ENCODE results near the gene PLOD2. TPM values are rescaled to one million over a fixed set of nuclear protein-coding genes. Genes with fewer than 3 reads are reported as not detected.

PLOD2 gene
- total and polyA plus RNA-seq, 7 donors, result 2.0 to 15.7 (median 7.5) TPM

DNA sequence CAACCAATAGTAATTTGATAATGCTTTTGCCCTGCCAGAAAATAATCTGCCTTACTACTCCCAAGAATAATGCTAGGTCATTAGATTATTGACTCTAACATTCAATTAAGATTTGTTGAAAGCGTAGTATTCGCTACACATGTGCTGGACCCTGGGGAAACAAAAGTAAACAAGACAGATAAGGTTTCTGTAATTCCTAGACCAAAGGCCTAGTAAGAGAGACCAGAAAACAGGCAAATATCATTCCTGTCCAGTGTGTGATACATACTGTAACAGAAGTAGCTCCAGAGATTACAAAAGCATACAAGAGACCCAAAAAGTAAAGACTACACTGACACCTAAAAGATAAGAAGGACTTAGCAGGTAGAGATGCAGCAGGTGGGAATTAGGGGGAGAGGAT is 60.8 kb downstream of the PLOD2 start:
- ATAC-seq (no peak), DNase-seq (no peak)
- Histone ChIP-seq H3K9me3 (no peaks in the 10 kb centered on the region), H3K36me3 (ENCODE audit: insufficient read depth in 1 of 2, low read depth in 1 of 2) (peaks cover 3 to 4% of the 10 kb centered on the region in 2 donors), H3K4me1 (no peaks in the 10 kb centered on the region), H3K27me3 (ENCODE audit: insufficient read depth in 3 of 3, low read length in 2 of 3) (no peaks in the 10 kb centered on the region), H3K4me3 (no peak overlapping the region), H3K27ac (no peak overlapping the region)
- 94 to 98% (median 98%) methylated on average over 2 of the region's 2 CpGs for whole genome bisulfite sequencing, 3 donors
- intact Hi-C loops (cut with DNase I), result no loop called here
- TF ChIP-seq CTCF (IDR thresholded peaks at IDR 0.05), result no peak

DNA sequence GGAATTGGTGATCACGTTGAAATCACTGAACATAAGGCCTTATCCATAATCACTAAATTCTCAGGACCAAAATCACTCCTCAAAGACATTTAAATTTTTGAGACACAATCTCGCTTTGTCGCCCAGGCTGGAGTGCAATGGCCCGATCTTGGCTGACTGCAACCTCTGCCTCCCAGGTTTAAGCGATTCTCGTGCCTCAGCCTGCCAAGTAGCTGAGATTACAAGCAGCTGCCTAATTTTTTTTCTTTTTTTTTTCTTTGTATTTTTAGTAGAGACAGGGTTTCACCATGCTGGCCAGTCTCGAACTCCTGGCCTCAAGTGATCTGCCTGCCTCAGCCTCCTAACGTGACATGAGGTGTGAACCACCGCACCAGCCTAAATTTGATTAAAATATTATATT is 61.7 kb downstream of the PLOD2 start:
- DNase-seq, result no peak

DNA sequence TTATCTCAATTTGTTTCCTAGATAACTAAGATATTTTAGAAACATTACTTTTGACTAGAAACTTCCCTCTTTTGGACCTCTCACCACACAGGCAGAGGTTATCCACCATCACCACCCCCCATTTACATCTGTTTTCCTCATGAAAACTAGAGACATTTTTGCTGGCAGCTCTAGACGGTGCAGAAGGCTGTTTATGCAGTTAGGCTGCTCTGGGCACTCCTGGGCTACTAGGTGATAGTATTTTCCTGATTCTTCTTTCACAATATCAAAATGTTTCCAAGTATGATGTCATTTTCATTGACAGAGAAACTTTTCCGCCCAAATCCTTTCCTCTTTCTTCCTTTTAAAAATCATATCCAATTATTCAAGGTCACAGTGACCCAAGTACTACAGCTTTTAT is 67.1 kb downstream of the PLOD2 start:
- no peaks in the 10 kb centered on the region for H3K27me3 ChIP-seq (ENCODE audit: insufficient read depth in 3 of 3, low read length in 2 of 3)
- DNase-seq (no peak), ATAC-seq (no peak)
- no peak for TF ChIP-seq CTCF (IDR thresholded peaks at IDR 0.05)
- H3K27ac ChIP-seq, result no peak overlapping the region
- intact Hi-C loops (cut with DNase I), result no loop called here
- 22 to 27% (median 25%) methylated on average over 2 of the region's 2 CpGs for WGBS, 3 donors
- H3K4me3 ChIP-seq, result no peak overlapping the region
- no peaks in the 10 kb centered on the region for H3K36me3 ChIP-seq (ENCODE audit: insufficient read depth in 1 of 2, low read depth in 1 of 2)
- no peaks in the 10 kb centered on the region for H3K4me1 ChIP-seq
- no peaks in the 10 kb centered on the region for H3K9me3 ChIP-seq

More for the DNA sequence above, 61.7 kb downstream of the PLOD2 start:
- H3K27me3 ChIP-seq (ENCODE audit: insufficient read depth in 3 of 3, low read length in 2 of 3), result no peaks in the 10 kb centered on the region
- H3K36me3 ChIP-seq (ENCODE audit: insufficient read depth in 1 of 2, low read depth in 1 of 2), result peaks cover 3 to 4% of the 10 kb centered on the region in 2 donors
- H3K9me3 ChIP-seq, result no peaks in the 10 kb centered on the region
- no peak for TF ChIP-seq CTCF (IDR thresholded peaks at IDR 0.05)
- intact Hi-C loops (cut with DNase I), result no loop called here
- 47 to 70% (median 55%) methylated on average over 9 of the region's 9 CpGs for WGBS, 3 donors
- no peak overlapping the region for H3K27ac ChIP-seq
- H3K4me1 ChIP-seq, result no peaks in the 10 kb centered on the region
- H3K4me3 ChIP-seq, result no peak overlapping the region
- ATAC-seq, result no peak

DNA sequence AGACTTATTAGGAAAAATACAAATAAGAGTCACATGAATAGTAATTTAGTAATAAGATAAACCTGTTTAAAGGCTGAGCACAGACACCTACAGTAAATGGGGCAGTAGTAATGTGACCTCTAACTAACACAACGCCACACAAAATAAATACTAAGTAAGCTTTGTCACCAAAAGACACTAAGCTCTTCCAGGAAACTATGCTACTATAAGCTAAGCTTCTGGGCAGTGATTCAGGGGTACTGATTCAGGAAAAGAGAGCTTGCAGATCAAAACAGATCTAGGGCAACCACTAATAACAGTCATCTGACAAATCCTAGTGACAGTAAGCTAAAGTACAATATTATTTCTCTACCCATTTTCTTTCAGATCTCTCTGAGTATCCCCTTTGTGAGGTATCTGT is 68.8 kb downstream of the PLOD2 start:
- intact Hi-C loops (cut with DNase I), result no loop called here
- no peak for ATAC-seq
- DNase-seq, result no peak
- Histone ChIP-seq H3K9me3 (no peaks in the 10 kb centered on the region), H3K27ac (no peak overlapping the region), H3K4me1 (no peaks in the 10 kb centered on the region), H3K27me3 (ENCODE audit: insufficient read depth in 3 of 3, low read length in 2 of 3) (no peaks in the 10 kb centered on the region), H3K36me3 (ENCODE audit: insufficient read depth in 1 of 2, low read depth in 1 of 2) (no peaks in the 10 kb centered on the region), H3K4me3 (no peak overlapping the region)
- no peak for TF ChIP-seq CTCF (IDR thresholded peaks at IDR 0.05)
- WGBS, 3 donors, result 36 to 55% (median 36%) methylated on average over 1 of the region's 1 CpG

DNA sequence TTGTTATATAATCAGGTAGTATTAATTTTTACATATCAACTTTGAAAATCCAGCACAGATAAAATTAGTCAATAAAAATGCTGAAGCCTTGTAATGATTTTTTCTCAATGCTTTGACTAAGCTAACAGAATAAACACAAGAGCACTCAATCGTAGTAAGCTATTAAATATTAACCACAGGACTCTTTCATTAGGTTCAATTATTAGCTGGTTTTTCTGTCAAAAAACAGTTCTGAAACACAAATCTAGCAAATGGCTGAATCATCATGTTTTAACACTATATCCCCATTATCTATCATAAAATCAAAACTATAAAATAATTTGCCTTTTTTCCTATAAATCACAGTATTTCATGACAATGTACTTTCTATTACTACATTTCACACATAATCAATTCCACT is 69.6 kb downstream of the PLOD2 start:
- ATAC-seq (no peak), DNase-seq (no peak)
- 88 to 96% (median 88%) methylated on average over 1 of the region's 1 CpG for WGBS, 3 donors
- no peaks in the 10 kb centered on the region for H3K36me3 ChIP-seq (ENCODE audit: insufficient read depth in 1 of 2, low read depth in 1 of 2)
- H3K27me3 ChIP-seq (ENCODE audit: insufficient read depth in 3 of 3, low read length in 2 of 3), result no peaks in the 10 kb centered on the region
- TF ChIP-seq CTCF (IDR thresholded peaks at IDR 0.05), result no peak
- no peak overlapping the region for H3K4me3 ChIP-seq
- no peak overlapping the region for H3K27ac ChIP-seq
- H3K9me3 ChIP-seq, result no peaks in the 10 kb centered on the region
- H3K4me1 ChIP-seq, result no peaks in the 10 kb centered on the region
- intact Hi-C loops (cut with DNase I), result no loop called here

Data from psoas muscle (tissue), 8 donors.